Liver (tissue), 9 donors: Measurements from ENCODE around the gene MED19. TPM values are rescaled to one million over a fixed set of nuclear protein-coding genes. Genes with fewer than 3 reads are reported as not detected.

Experiments
- DNase-seq: peaks from one replicate; pipeline ENCODE4 v3.0.0-alpha.2; 2017; ENCODE audit warnings: low spot score
- H3K27ac ChIP-seq, 2 donors: one replicate each; pipeline ENCODE4 v1.7.0; 2013; ENCODE audit warnings: inconsistent platforms in 2 of 2, low read length in 2 of 2, control low read depth in 1 of 2, low read depth in 1 of 2, mild to moderate bottlenecking in 1 of 2
- H3K27me3 ChIP-seq, 4 donors: one replicate each; pipeline versions ENCODE4 v1.6.1 to v1.7.0; 2013; ENCODE audit warnings: low read length in 3 of 4, inconsistent platforms in 1 of 4, mild to moderate bottlenecking in 1 of 4, moderate library complexity in 1 of 4; ENCODE audit not compliant: control insufficient read depth in 4 of 4, insufficient read depth in 4 of 4
- H3K36me3 ChIP-seq, 4 donors: one replicate each; pipeline versions ENCODE4 v1.6.1 to v1.7.0; 2013; ENCODE audit warnings: low read length in 3 of 4, mild to moderate bottlenecking in 3 of 4, low read depth in 1 of 4, moderate library complexity in 1 of 4; ENCODE audit not compliant: control insufficient read depth in 4 of 4, insufficient read depth in 3 of 4
- H3K4me1 ChIP-seq, 4 donors: one replicate each; pipeline versions ENCODE4 v1.6.1 to v1.7.0; 2013; ENCODE audit warnings: low read length in 3 of 4, mild to moderate bottlenecking in 3 of 4, moderate library complexity in 1 of 4; ENCODE audit not compliant: control insufficient read depth in 4 of 4, insufficient read depth in 4 of 4
- H3K4me3 ChIP-seq, 3 donors: one replicate each; pipeline versions ENCODE4 v1.6.1 to v1.7.0; 2013; ENCODE audit warnings: low read length in 3 of 3, control low read depth in 1 of 3, low read depth in 1 of 3, mild to moderate bottlenecking in 1 of 3
- H3K9ac ChIP-seq, 2 donors: one replicate each; pipeline ENCODE4 v1.7.0; 2013; ENCODE audit warnings: low read length in 2 of 2, mild to moderate bottlenecking in 2 of 2, moderate library complexity in 2 of 2, control low read depth in 1 of 2, low read depth in 1 of 2
- H3K9me3 ChIP-seq, 4 donors: one replicate each; pipeline versions ENCODE4 v1.6.1 to v1.7.0; 2013; ENCODE audit warnings: low read length in 3 of 4; ENCODE audit not compliant: control insufficient read depth in 4 of 4
- ATF3 ChIP-seq: IDR thresholded peaks from 2 replicates; pipeline ENCODE4 v1.6.1; 2016; ENCODE audit warnings: antibody characterized with exemption
- CTCF ChIP-seq: fragments of 150-350 bp; IDR thresholded peaks from 2 replicates; pipeline ENCODE4 v1.5.1; 2017; ENCODE audit warnings: improper control_type of control experiment, low read depth, low read length; ENCODE audit not compliant: missing input control
- EGR1 ChIP-seq, 2 donors: IDR thresholded peaks; 2 replicates each; pipeline ENCODE4 v1.6.1; 2016 to 2018; ENCODE audit warnings: antibody characterized with exemption in 2 of 2, low read depth in 2 of 2
- FOXA1 ChIP-seq: IDR thresholded peaks from 2 replicates; pipeline ENCODE4 v1.6.1; 2016; ENCODE audit warnings: antibody characterized with exemption
- FOXA2 ChIP-seq: IDR thresholded peaks from 2 replicates; pipeline ENCODE4 v1.6.1; 2016; ENCODE audit warnings: antibody characterized with exemption
- GABPA ChIP-seq, 2 donors: IDR thresholded peaks in 1 of 2; conservative IDR thresholded peaks in 1 of 2; 2 replicates each; pipeline ENCODE4 v1.6.1; 2016; ENCODE audit warnings: antibody characterized with exemption in 2 of 2, mild to moderate bottlenecking in 1 of 2, moderate library complexity in 1 of 2
- HNF4A ChIP-seq, 2 donors: conservative IDR thresholded peaks; 2 replicates each; pipeline ENCODE4 v1.6.1; 2016; ENCODE audit warnings: antibody characterized with exemption in 2 of 2, mild to moderate bottlenecking in 2 of 2
- HNF4G ChIP-seq: IDR thresholded peaks from 2 replicates; pipeline ENCODE4 v1.6.1; 2016; ENCODE audit warnings: antibody characterized with exemption
- JUND ChIP-seq, 2 donors: IDR thresholded peaks; 2 replicates each; pipeline ENCODE4 v1.6.1; 2016; ENCODE audit warnings: antibody characterized with exemption in 2 of 2
- NR2F2 ChIP-seq: IDR thresholded peaks from 2 replicates; pipeline ENCODE4 v1.6.1; 2016; ENCODE audit warnings: antibody characterized with exemption
- RAD21 ChIP-seq, 2 donors: IDR thresholded peaks; 2 replicates each; pipeline ENCODE4 v1.6.1; 2016; ENCODE audit warnings: antibody characterized with exemption in 2 of 2, mild to moderate bottlenecking in 2 of 2
- REST ChIP-seq: IDR thresholded peaks from 2 replicates; pipeline ENCODE4 v1.6.1; 2016; ENCODE audit warnings: antibody characterized with exemption, mild to moderate bottlenecking
- RXRA ChIP-seq, 2 donors: IDR thresholded peaks; 2 replicates each; pipeline ENCODE4 v1.6.1; 2017 to 2018; ENCODE audit warnings: antibody characterized with exemption in 2 of 2, mild to moderate bottlenecking in 1 of 2
- SP1 ChIP-seq: IDR thresholded peaks from 2 replicates; pipeline ENCODE4 v1.6.1; 2018; ENCODE audit warnings: antibody characterized with exemption, mild to moderate bottlenecking
- TAF1 ChIP-seq: conservative IDR thresholded peaks from 2 replicates; pipeline ENCODE4 v1.6.1; 2016; ENCODE audit warnings: antibody characterized with exemption, mild to moderate bottlenecking
- YY1 ChIP-seq: IDR thresholded peaks from 2 replicates; pipeline ENCODE4 v1.6.1; 2016; ENCODE audit warnings: antibody characterized with exemption, mild to moderate bottlenecking
- ZBTB33 ChIP-seq: IDR thresholded peaks from 2 replicates; pipeline ENCODE4 v1.6.1; 2016; ENCODE audit warnings: antibody characterized with exemption
- WGBS: extraction: QIAGEN DNeasy Blood & Tissue Kit; methylation state at CpG from one replicate; pipeline ENCODE4 v1.1.7; 2013; 5-methylcytosine and 5-hydroxymethylcytosine counted together
- polyA plus RNA-seq, 2 donors: library from polyadenylated mRNA; stranded (reverse) in 1 of 2; unstranded in 1 of 2; fragments of 200-250 nt in 1 of 2; fragments of >200 nt in 1 of 2; fragmentation: Nextera tagmentation in 1 of 2; extraction: Ambion mirVana in 1 of 2; gene quantifications; one replicate each; pipeline versions ENCODE4 v1.2.1 to v1.2.3, GENCODE V29; 2013 to 2015
- total RNA-seq, 2 donors: library from RNA; depleted of rRNA; stranded (reverse); fragments of >200 nt; gene quantifications; one replicate each; pipeline ENCODE4 v1.2.3, GENCODE V29; 2014
- TF ChIP-seq, protein P1 (sequence below): IDR thresholded peaks from 2 replicates; pipeline ENCODE4 v1.6.1; 2016; ENCODE audit warnings: antibody characterized with exemption
- donor health status: healthy.
- donor health status: healthy.
- donor health status: healthy.
- donor health status: healthy.
- donor health status: healthy.

The MED19 gene
- total and polyA plus RNA-seq, 4 donors, result 4.4 to 11.3 (median 6.5) TPM

DNA sequence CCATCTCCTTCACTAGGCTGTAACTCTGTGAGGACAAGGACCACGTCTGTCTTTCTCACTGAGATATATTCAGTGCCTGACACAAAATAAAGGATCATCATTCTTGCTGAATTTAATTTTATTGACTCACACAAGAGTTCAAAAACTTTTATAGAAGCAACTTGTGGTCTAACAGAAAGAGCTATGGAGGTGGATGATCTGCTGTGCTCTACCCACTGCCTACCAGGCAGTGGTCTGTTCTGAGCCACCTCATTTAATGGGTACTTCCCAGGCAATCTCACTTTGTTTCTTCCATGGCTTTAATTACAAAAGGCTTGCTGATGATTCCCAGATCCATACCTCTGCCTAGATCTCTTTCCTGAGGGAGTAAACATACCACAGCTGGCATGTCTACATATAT is 34.9 kb upstream of the MED19 start:
- no peaks in the 10 kb centered on the region for H3K27me3 ChIP-seq
- H3K4me1 ChIP-seq, result peaks cover 0 to 13% (median 8%) of the 10 kb centered on the region in 4 donors
- H3K4me3 ChIP-seq, result no peak overlapping the region
- H3K9ac ChIP-seq, result no peak overlapping the region
- H3K36me3 ChIP-seq, result peaks cover 7 to 20% (median 12%) of the 10 kb centered on the region in 4 donors
- no peaks in the 10 kb centered on the region for H3K9me3 ChIP-seq
- no peak for TF ChIP-seq NR2F2
- TF ChIP-seq GABPA (IDR thresholded peaks at IDR 0.05 in 1 of 2, conservative IDR thresholded peaks at IDR 0.05 in 1 of 2), result no peak
- TF ChIP-seq YY1, result no peak
- TF ChIP-seq SP1, result no peak
- no peak for TF ChIP-seq HNF4G
- no peak for TF ChIP-seq JUND (IDR thresholded peaks at IDR 0.05)
- no peak for TF ChIP-seq EGR1 (IDR thresholded peaks at IDR 0.05; ENCODE audit: low read depth in 2 of 2)
- TF ChIP-seq RXRA (IDR thresholded peaks at IDR 0.05), result no peak
- no peak for TF ChIP-seq RAD21 (IDR thresholded peaks at IDR 0.05)
- TF ChIP-seq ATF3, result no peak
- no peak for TF ChIP-seq ZBTB33
- no peak for TF ChIP-seq CTCF
- TF ChIP-seq TAF1, result no peak
- no peak for TF ChIP-seq REST
- TF ChIP-seq HNF4A (conservative IDR thresholded peaks at IDR 0.05), result no peak
- no peak for TF ChIP-seq FOXA2
- TF ChIP-seq FOXA1, result no peak
- H3K27ac ChIP-seq, result no peak overlapping the region
- no peak for DNase-seq
- 94% methylated on average over 1 of the region's 1 CpG for WGBS

GRCh38 chr11:57745206-57745605 is 33.2 kb upstream of the MED19 start:
- peaks cover 0 to 17% (median 12%) of the 10 kb centered on the region in 4 donors for H3K4me1 ChIP-seq
- no peak for TF ChIP-seq YY1
- TF ChIP-seq, protein P1, sequence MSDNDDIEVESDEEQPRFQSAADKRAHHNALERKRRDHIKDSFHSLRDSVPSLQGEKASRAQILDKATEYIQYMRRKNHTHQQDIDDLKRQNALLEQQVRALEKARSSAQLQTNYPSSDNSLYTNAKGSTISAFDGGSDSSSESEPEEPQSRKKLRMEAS, result no peak
- no peak for TF ChIP-seq EGR1 (IDR thresholded peaks at IDR 0.05; ENCODE audit: low read depth in 2 of 2)
- TF ChIP-seq HNF4A (conservative IDR thresholded peaks at IDR 0.05), result no peak
- TF ChIP-seq ZBTB33, result no peak
- TF ChIP-seq NR2F2, result no peak
- no peak for TF ChIP-seq SP1
- no peak for TF ChIP-seq TAF1
- TF ChIP-seq FOXA2, result no peak
- no peak for TF ChIP-seq HNF4G
- no peak for TF ChIP-seq REST
- no peak for TF ChIP-seq ATF3
- no peak for TF ChIP-seq GABPA (IDR thresholded peaks at IDR 0.05 in 1 of 2, conservative IDR thresholded peaks at IDR 0.05 in 1 of 2)

More at GRCh38 chr11:57745206-57745605, 33.2 kb upstream of the MED19 start:
- Histone ChIP-seq H3K9me3 (no peaks in the 10 kb centered on the region), H3K4me3 (no peak overlapping the region), H3K27ac (no peak overlapping the region), H3K9ac (no peak overlapping the region), H3K27me3 (no peaks in the 10 kb centered on the region), H3K36me3 (peaks cover 7 to 20% (median 12%) of the 10 kb centered on the region in 4 donors)
- 89% methylated on average over 5 of the region's 5 CpGs for WGBS
- no peak for DNase-seq
